BJ (cell line): ENCODE data around the gene TH. TPM values are rescaled to one million over a fixed set of nuclear protein-coding genes. Genes with fewer than 3 reads are reported as not detected.
A peak's percentile ranks its signal among the peaks of the same experiment; 100 is the strongest.

Experiments
- CTCF ChIA-PET: fragments of 350-600 bp; formaldehyde crosslinking; extraction: SDS; loops from one replicate; lab custom pipeline; 2021; ENCODE audit warnings: antibody characterized with exemption, inconsistent platforms; lab: Yijun Ruan, JAX
- POLR2A ChIA-PET: fragments of 300-600 bp; sonication (Branson Sonifier 250); formaldehyde crosslinking; extraction: SDS; loops from one replicate; lab custom pipeline; 2021; ENCODE audit warnings: antibody characterized with exemption; lab: Charles Lee
- DNase-seq: peaks from one replicate; pipeline ENCODE4 v3.0.0-alpha.2; 2011; ENCODE audit warnings: low read depth
- H3K27me3 ChIP-seq: 2 replicates; pipeline ENCODE4 v1.6.0; 2011; ENCODE audit warnings: low read length; ENCODE audit not compliant: control insufficient read depth, insufficient read depth
- H3K36me3 ChIP-seq: 2 replicates; pipeline ENCODE4 v1.5.1; 2011; ENCODE audit warnings: low read length; ENCODE audit not compliant: control insufficient read depth, insufficient read depth
- H3K4me3 ChIP-seq: 2 replicates; pipeline ENCODE4 v1.5.1; 2011; ENCODE audit warnings: low read depth, mild to moderate bottlenecking, control low read depth, low read length
- CTCF ChIP-seq: IDR thresholded peaks from 2 replicates; pipeline ENCODE4 v1.5.1; 2011; ENCODE audit warnings: low read depth, mild to moderate bottlenecking, control low read depth, inconsistent platforms, low read length, moderate library complexity; ENCODE audit not compliant: insufficient read depth
- polyA plus RNA-seq: library from polyadenylated mRNA; depleted of rRNA; stranded (reverse); fragments of >200 nt; gene quantifications from 2 replicates; pipeline ENCODE4 v1.2.3, GENCODE V29; 2011

TH gene
- polyA plus RNA-seq, 1 experiment = not detected

- Histone ChIP-seq H3K36me3 (peaks cover 2% of the 10 kb centered on the region), H3K27me3 (peaks cover 20% of the 10 kb centered on the region), H3K4me3 (peak within 1 kb of the TSS; percentile 53)
- no peak for DNase-seq
- TF ChIP-seq CTCF = no peak
- ChIA-PET CTCF (interaction anchor here (0.8 to 21.8 kb wide), 5 partner anchors 12 to 217 kb away, joined by 3 to 1066 read pairs (median 3); no protein-coding TSS in a partner anchor), POLR2A (no interaction called here)
Observed at GRCh38 chr11:2139123-2139521, 32.5 kb downstream of the TH start, which contains the start of gene IGF2. TSS of gene IGF2 (minus strand) at chr11:2139389. CDS start at chr11:2135523, 3,866 bp downstream.

- Histone ChIP-seq H3K36me3 (peaks cover 2% of the 10 kb centered on the region), H3K4me3 (peak overlapping the region; percentile 53), H3K27me3 (peaks cover 19% of the 10 kb centered on the region)
- DNase-seq = no peak
- TF ChIP-seq CTCF = no peak
- ChIA-PET POLR2A (no interaction called here), CTCF (interaction anchor here (0.6 to 21.8 kb wide), 7 partner anchors 13 to 425 kb away, joined by 3 to 1066 read pairs (median 5); no protein-coding TSS in a partner anchor)
Observed at GRCh38 chr11:2138431-2139122, 33.0 kb downstream of the TH start.

GRCh38 chr11:2138068-2138430 is 33.6 kb downstream of the TH start:
- no peak for DNase-seq
- CTCF ChIA-PET = interaction anchor here (0.6 to 21.8 kb wide), 9 partner anchors 9 to 425 kb away, joined by 3 to 1066 read pairs (median 3); no protein-coding TSS in a partner anchor
- POLR2A ChIA-PET = no interaction called here
- TF ChIP-seq CTCF = no peak
- peaks cover 6% of the 10 kb centered on the region for H3K36me3 ChIP-seq
- H3K4me3 ChIP-seq = peak overlapping the region; percentile 53
- H3K27me3 ChIP-seq = peaks cover 16% of the 10 kb centered on the region

- peak overlapping the region; percentile 58 for H3K4me3 ChIP-seq
- peak; percentile 35 for DNase-seq
- ChIA-PET POLR2A (interaction anchor here (0.6 to 1.3 kb wide), 4 partner anchors 13 to 41 kb away, joined by 3 to 11 read pairs (median 4); no protein-coding TSS in a partner anchor), CTCF (interaction anchor here (0.6 to 6.4 kb wide), 11 partner anchors 9 to 426 kb away, joined by 3 to 58 read pairs (median 5); no protein-coding TSS in a partner anchor)
- peaks cover 14% of the 10 kb centered on the region for H3K27me3 ChIP-seq
- TF ChIP-seq CTCF = no peak
- H3K36me3 ChIP-seq = peaks cover 7% of the 10 kb centered on the region
Observed at GRCh38 chr11:2137202-2138067, 34.2 kb downstream of the TH start.

- Histone ChIP-seq H3K27me3 (peaks cover 14% of the 10 kb centered on the region), H3K4me3 (peak overlapping the region; percentile 58), H3K36me3 (peaks cover 7% of the 10 kb centered on the region)
- POLR2A ChIA-PET = interaction anchor here (0.6 to 1.3 kb wide), 4 partner anchors 13 to 41 kb away, joined by 3 to 11 read pairs (median 4); no protein-coding TSS in a partner anchor
- no peak for TF ChIP-seq CTCF
- no peak for DNase-seq
- CTCF ChIA-PET = interaction anchor here (1.0 to 5.7 kb wide), 7 partner anchors 8 to 101 kb away, joined by 3 to 28 read pairs (median 4); no protein-coding TSS in a partner anchor
Observed at GRCh38 chr11:2136952-2137201, 34.7 kb downstream of the TH start.
